ENCODE data around the gene SSX2IP.
"Not testable (repeated sequence)": the region's sequence is repeated elsewhere in the genome, so short reads cannot be mapped to it uniquely, and the experiment has no call there.

SSX2IP gene

GRCh38 chr1:84677415-84678099, 12.7 kb downstream of the SSX2IP start:
- no peak for DNase-seq (ENCODE audit: low spot score)

GRCh38 chr1:84675631-84676030, 14.6 kb downstream of the SSX2IP start:
- no peak for DNase-seq (ENCODE audit: low spot score)

- DNase-seq (ENCODE audit: low spot score) = no peak
These were observed 15.2 kb downstream of the SSX2IP start for GRCh38 chr1:84675106-84675505.

GRCh38 chr1:84674705-84675104, 15.6 kb downstream of the SSX2IP start:
- DNase-seq (ENCODE audit: low spot score) = no peak

GRCh38 chr1:84674021-84674420, 16.2 kb downstream of the SSX2IP start:
- no peak for DNase-seq (ENCODE audit: low spot score)

- DNase-seq (ENCODE audit: low spot score) = no peak
These were observed 18.0 kb downstream of the SSX2IP start for GRCh38 chr1:84672080-84672854.

GRCh38 chr1:84669831-84670230, 20.4 kb downstream of the SSX2IP start:
- DNase-seq (ENCODE audit: low spot score) = no peak

GRCh38 chr1:84668185-84668584, 22.1 kb downstream of the SSX2IP start:
- no peak for DNase-seq (ENCODE audit: low spot score)

GRCh38 chr1:84665703-84666317, 24.5 kb downstream of the SSX2IP start:
- peak; percentile 24 for DNase-seq (ENCODE audit: low spot score)

- DNase-seq (ENCODE audit: low spot score) = peak; percentile 27
These were observed 37.1 kb downstream of the SSX2IP start for GRCh38 chr1:84653130-84653677.

- DNase-seq (ENCODE audit: low spot score) = no peak
These were observed 45.8 kb downstream of the SSX2IP start for GRCh38 chr1:84644472-84644871.

- no peak for DNase-seq (ENCODE audit: low spot score)
These were observed 47.1 kb downstream of the SSX2IP start for GRCh38 chr1:84643183-84643582.

GRCh38 chr1:84642774-84643173, 47.5 kb downstream of the SSX2IP start:
- no peak for DNase-seq (ENCODE audit: low spot score)

GRCh38 chr1:84639731-84640130, 50.5 kb downstream of the SSX2IP start:
- not testable (repeated sequence) for DNase-seq (ENCODE audit: low spot score)

- no peak for DNase-seq (ENCODE audit: low spot score)
These were observed 54.8 kb downstream of the SSX2IP start for GRCh38 chr1:84635429-84635828.

- DNase-seq (ENCODE audit: low spot score) = no peak
These were observed 55.6 kb downstream of the SSX2IP start for GRCh38 chr1:84634536-84635205.

- peak; percentile 67 for DNase-seq (ENCODE audit: low spot score)
These were observed 57.4 kb downstream of the SSX2IP start for GRCh38 chr1:84632673-84633434.

GRCh38 chr1:84632137-84632536, 58.1 kb downstream of the SSX2IP start:
- DNase-seq (ENCODE audit: low spot score) = no peak

- no peak for DNase-seq (ENCODE audit: low spot score)
These were observed 65.4 kb downstream of the SSX2IP start for GRCh38 chr1:84624876-84625275.

- DNase-seq (ENCODE audit: low spot score) = no peak
These were observed 68.7 kb downstream of the SSX2IP start for GRCh38 chr1:84621553-84621952.

- DNase-seq (ENCODE audit: low spot score) = peak; percentile 95
These were observed 69.4 kb downstream of the SSX2IP start for GRCh38 chr1:84620720-84621313.

Data from GM03348 (cell line).